NCI-H2196 (cell line): ENCODE results near the gene SLC12A7.
"Not testable (repeated sequence)": the region's sequence is repeated elsewhere in the genome, so short reads cannot be mapped to it uniquely, and the experiment has no call there.

Experiments
- DNase-seq: peaks from one replicate; lab custom pipeline; 2025; ENCODE audit not compliant: unreplicated experiment; lab: John Stamatoyannopoulos, UW

SLC12A7 gene

GRCh38 chr5:1027631-1028441 lies 84.0 kb downstream of the SLC12A7 start:
- DNase-seq, result no peak

DNA sequence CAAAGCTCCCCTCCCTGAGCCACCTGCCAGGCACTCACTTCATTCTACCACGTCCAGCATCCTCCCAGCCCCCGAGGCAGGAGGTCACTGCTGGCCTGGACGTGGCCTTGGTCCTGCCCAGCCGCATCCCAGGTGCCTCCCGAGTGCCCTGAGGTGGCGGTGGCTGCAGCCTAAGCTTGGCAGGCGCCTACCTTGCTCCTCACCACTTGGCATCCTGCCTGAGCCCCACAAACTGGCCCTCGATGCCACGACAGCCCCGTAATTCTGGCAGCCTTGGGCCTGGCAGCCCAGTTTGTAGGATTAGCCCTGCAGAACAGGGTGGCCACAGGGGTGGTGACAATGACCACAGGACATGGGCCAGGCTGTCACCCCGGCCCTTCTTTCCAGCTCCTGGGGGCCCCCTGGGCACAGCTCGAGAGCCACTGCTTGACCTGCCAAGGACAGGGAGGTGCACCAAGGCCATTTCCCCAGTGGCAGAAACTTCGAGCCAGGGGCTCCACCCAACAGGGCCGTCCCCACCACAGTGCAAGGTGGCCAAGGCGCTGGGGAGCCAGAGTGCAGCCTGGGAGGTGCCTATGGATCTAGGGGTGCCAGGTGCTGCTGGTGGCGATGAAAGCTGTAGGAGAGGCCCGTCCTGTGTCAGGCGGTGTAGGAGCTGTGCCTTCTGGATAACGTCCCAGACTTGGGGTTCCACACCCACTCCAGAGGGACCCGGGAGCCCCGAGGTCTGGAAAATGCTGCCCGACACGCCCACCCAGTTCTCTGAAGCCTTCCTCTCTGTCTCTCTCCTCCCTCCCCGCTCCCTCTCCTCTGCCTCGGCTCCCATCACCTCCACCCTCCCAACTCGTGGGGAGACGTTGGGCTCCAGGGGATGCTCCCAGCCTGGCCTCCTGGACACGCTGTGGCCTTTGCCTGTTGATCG lies 84.9 kb downstream of the SLC12A7 start:
- DNase-seq, result no peak

- DNase-seq, result not testable (repeated sequence)
Observed at GRCh38 chr5:1021969-1022336, 89.9 kb downstream of the SLC12A7 start.

GRCh38 chr5:1021136-1021968 lies 90.5 kb downstream of the SLC12A7 start:
- no peak for DNase-seq

DNA sequence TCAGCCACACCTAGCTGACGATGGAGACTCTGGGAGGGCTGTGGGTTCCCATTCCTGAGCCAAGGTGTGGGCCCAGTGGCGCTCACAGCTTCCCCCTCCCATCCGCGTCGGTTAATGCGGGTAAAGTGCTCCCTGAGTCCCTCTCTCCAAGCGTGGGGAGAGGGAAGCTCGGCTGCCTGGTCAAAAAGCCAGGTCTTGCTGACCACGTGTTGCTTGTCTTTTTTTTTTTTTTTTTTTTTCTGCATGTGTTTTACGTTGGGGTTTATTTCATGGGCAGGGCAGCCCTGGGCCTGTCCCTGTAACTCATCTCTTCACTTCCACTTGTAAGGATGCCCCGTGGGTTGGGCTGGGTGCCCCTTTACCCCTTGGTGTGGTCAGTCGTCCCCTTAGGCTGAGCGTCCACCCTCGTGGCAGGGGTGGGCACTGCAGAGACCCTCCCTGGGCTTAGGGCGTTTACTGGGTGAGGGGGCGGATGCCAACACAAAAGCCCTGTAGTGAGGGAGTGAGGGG lies 91.4 kb downstream of the SLC12A7 start:
- no peak for DNase-seq

GRCh38 chr5:1019001-1019905 lies 92.6 kb downstream of the SLC12A7 start:
- no peak for DNase-seq

- DNase-seq, result no peak
Observed at GRCh38 chr5:1018596-1018995, 93.3 kb downstream of the SLC12A7 start.

GRCh38 chr5:1017691-1018455 lies 94.0 kb downstream of the SLC12A7 start:
- DNase-seq, result no peak

- no peak for DNase-seq
Observed at GRCh38 chr5:1017056-1017455, 94.8 kb downstream of the SLC12A7 start.

- no peak for DNase-seq
Observed at GRCh38 chr5:1016476-1016875, 95.4 kb downstream of the SLC12A7 start.

DNA sequence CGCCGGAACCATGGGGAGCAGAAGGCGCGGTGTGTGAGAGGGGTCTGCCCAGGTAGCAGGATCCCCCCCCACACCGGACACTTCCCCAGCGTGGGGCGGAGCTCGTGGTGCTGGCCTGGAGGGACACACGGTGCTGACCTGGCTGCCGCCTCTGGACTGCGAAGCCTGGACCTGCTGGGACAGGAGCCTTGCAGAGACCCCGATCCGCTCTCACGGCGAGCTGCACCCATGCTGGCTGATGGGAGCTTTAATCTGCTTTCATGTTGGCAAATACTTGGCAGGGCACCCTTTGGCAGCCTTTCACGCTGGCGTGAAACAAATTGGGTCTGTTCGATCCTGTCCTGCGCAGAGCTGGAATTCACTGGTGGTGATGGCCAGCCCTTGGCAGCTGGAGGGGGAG lies 95.8 kb downstream of the SLC12A7 start:
- DNase-seq, result no peak

- no peak for DNase-seq
Observed at GRCh38 chr5:1015507-1015906, 96.4 kb downstream of the SLC12A7 start.

GRCh38 chr5:1014781-1015221 lies 97.1 kb downstream of the SLC12A7 start:
- no peak for DNase-seq

GRCh38 chr5:1014346-1014745 lies 97.5 kb downstream of the SLC12A7 start:
- DNase-seq, result no peak

GRCh38 chr5:1013948-1014301 lies 97.9 kb downstream of the SLC12A7 start:
- no peak for DNase-seq

GRCh38 chr5:1013238-1013947 lies 98.5 kb downstream of the SLC12A7 start:
- no peak for DNase-seq

- no peak for DNase-seq
Observed at GRCh38 chr5:1012900-1013237, 99.0 kb downstream of the SLC12A7 start.

GRCh38 chr5:1012313-1012841 lies 99.5 kb downstream of the SLC12A7 start:
- no peak for DNase-seq
